ENCODE measurements around the gene SIGLEC1. TPM values are rescaled to one million over a fixed set of nuclear protein-coding genes. Genes with fewer than 3 reads are reported as not detected.

Gene SIGLEC1
- total RNA-seq, 1 donor from 2014 or later: not detected

GRCh38 chr20:3730803-3731672, 18.6 kb upstream of the SIGLEC1 start:
- Mint-ChIP-seq H3K36me3 (ENCODE audit: insufficient read depth) (no peaks in the 10 kb centered on the region), H3K27me3 (peaks cover 62% of the 10 kb centered on the region), H3K4me3 (ENCODE audit: low read depth) (no peak overlapping the region), H3K27ac (no peak overlapping the region), H3K4me1 (ENCODE audit: low read depth) (peaks cover 4% of the 10 kb centered on the region), H3K9me3 (ENCODE audit: low read depth) (no peaks in the 10 kb centered on the region)
- no peak for TF ChIP-seq CTCF (IDR thresholded peaks at IDR 0.05; ENCODE audit: unreplicated experiment)
- no peak for DNase-seq (ENCODE audit: low spot score, unreplicated experiment)

GRCh38 chr20:3729811-3730540, 17.6 kb upstream of the SIGLEC1 start:
- DNase-seq (ENCODE audit: low spot score, unreplicated experiment): no peak
- TF ChIP-seq CTCF (IDR thresholded peaks at IDR 0.05; ENCODE audit: unreplicated experiment): no peak
- Mint-ChIP-seq H3K9me3 (ENCODE audit: low read depth) (no peaks in the 10 kb centered on the region), H3K36me3 (ENCODE audit: insufficient read depth) (no peaks in the 10 kb centered on the region), H3K27ac (no peak overlapping the region), H3K4me3 (ENCODE audit: low read depth) (no peak overlapping the region), H3K27me3 (peaks cover 60% of the 10 kb centered on the region), H3K4me1 (ENCODE audit: low read depth) (no peaks in the 10 kb centered on the region)

DNA sequence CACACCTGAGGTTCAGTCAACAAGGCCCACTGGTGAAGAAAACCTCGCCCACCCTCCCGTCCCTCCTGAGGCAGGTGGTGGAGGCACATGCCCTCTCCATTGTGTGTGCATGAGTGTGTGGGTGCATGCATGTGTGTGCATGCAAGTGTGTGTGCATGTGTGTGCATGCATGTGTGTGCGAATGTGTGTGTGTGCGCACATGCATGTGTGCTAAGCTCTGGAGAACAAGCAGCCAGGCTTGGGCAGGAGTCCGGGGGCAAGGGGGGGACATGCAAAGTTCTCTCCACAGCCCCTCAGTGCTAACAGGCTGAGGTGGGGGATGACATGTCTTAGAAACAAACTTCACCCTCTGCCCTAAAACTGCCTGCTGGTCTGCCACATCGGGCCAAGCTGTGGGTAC, 17.0 kb upstream of the SIGLEC1 start:
- Mint-ChIP-seq H3K27me3 (peaks cover 61% of the 10 kb centered on the region), H3K27ac (no peak overlapping the region), H3K4me1 (ENCODE audit: low read depth) (no peaks in the 10 kb centered on the region), H3K9me3 (ENCODE audit: low read depth) (no peaks in the 10 kb centered on the region), H3K36me3 (ENCODE audit: insufficient read depth) (no peaks in the 10 kb centered on the region), H3K4me3 (ENCODE audit: low read depth) (no peak overlapping the region)
- no peak for TF ChIP-seq CTCF (IDR thresholded peaks at IDR 0.05; ENCODE audit: unreplicated experiment)
- no peak for DNase-seq (ENCODE audit: low spot score, unreplicated experiment)

DNA sequence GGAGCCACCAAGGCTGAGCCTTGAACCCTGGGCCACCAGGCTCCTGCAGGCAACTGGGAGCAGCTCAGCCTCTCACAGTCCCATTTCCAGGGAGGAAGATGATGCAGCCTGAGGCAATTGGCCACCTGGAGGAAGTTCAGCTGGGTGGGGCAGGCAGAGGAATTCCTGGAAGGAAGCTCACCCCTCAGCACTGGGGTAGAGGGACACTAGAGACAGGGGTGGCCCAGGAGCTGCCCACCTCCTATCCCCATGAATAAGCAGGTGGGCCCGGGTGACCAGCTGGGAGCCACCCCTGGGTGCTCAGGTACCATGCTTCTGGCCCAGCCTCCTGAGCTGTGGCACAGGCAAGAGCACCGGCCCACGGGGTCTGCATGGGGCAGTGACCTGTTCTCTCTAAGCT, 16.5 kb upstream of the SIGLEC1 start:
- no peak overlapping the region for H3K4me3 Mint-ChIP-seq (ENCODE audit: low read depth)
- peaks cover 64% of the 10 kb centered on the region for H3K27me3 Mint-ChIP-seq
- H3K9me3 Mint-ChIP-seq (ENCODE audit: low read depth): no peaks in the 10 kb centered on the region
- DNase-seq (ENCODE audit: low spot score, unreplicated experiment): no peak
- H3K36me3 Mint-ChIP-seq (ENCODE audit: insufficient read depth): no peaks in the 10 kb centered on the region
- H3K4me1 Mint-ChIP-seq (ENCODE audit: low read depth): no peaks in the 10 kb centered on the region
- TF ChIP-seq CTCF (IDR thresholded peaks at IDR 0.05; ENCODE audit: unreplicated experiment): no peak
- no peak overlapping the region for H3K27ac Mint-ChIP-seq

- H3K27me3 Mint-ChIP-seq: peaks cover 59% of the 10 kb centered on the region
- H3K9me3 Mint-ChIP-seq (ENCODE audit: low read depth): no peaks in the 10 kb centered on the region
- H3K4me1 Mint-ChIP-seq (ENCODE audit: low read depth): no peaks in the 10 kb centered on the region
- DNase-seq (ENCODE audit: low spot score, unreplicated experiment): no peak
- H3K4me3 Mint-ChIP-seq (ENCODE audit: low read depth): no peak overlapping the region
- no peak for TF ChIP-seq CTCF (IDR thresholded peaks at IDR 0.05; ENCODE audit: unreplicated experiment)
- no peak overlapping the region for H3K27ac Mint-ChIP-seq
- no peaks in the 10 kb centered on the region for H3K36me3 Mint-ChIP-seq (ENCODE audit: insufficient read depth)
Observed at GRCh38 chr20:3728354-3728753, 16.0 kb upstream of the SIGLEC1 start.
